ENCODE measurements around the gene SFN. TPM values are rescaled to one million over a fixed set of nuclear protein-coding genes. Genes with fewer than 3 reads are reported as not detected.
A peak's percentile ranks its signal among the peaks of the same experiment; 100 is the strongest.

SFN gene
- total and polyA plus RNA-seq, 2 of the 13 experiments (the other 11 are each of a cell fraction or from before 2014, with no cell fraction given) = 4.3 to 5.6 TPM

DNA sequence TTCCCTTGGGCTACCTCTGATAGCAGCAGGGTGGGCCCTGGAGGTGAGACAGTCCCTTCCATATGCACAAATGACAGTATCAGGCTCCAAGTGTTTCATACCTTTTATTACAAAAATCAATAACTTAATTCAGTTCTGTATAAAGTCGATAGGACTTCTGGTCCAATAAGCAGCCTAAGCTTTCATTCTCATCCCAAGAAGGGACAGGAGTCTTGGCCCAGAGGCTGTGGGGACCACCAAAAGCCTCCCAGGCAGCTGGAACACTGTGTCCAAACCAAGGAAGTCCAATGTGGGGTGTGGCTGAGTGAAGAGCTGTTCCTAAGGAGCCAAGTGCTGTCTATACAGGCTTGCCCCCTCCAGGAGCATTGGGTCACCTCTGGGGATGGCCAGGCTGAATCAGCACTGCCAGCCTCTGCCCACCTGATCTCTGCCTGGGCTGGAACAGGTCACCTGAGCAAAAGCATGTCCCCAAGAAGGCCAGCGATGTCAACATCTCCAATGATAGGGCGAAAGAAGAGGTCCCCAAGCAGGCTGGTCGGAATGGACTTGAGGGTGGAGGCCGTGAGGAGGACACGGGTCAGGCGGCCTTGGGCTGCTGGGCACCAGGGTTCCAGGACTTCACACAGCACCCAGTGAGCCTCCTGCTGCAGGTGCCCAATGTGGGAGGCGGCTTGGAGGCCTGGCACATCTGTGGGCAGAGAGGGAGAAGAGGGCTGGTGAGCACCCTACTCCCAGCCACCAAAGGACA, 48.6 kb downstream of the SFN start (continued):
- TF ChIP-seq, protein P1, sequence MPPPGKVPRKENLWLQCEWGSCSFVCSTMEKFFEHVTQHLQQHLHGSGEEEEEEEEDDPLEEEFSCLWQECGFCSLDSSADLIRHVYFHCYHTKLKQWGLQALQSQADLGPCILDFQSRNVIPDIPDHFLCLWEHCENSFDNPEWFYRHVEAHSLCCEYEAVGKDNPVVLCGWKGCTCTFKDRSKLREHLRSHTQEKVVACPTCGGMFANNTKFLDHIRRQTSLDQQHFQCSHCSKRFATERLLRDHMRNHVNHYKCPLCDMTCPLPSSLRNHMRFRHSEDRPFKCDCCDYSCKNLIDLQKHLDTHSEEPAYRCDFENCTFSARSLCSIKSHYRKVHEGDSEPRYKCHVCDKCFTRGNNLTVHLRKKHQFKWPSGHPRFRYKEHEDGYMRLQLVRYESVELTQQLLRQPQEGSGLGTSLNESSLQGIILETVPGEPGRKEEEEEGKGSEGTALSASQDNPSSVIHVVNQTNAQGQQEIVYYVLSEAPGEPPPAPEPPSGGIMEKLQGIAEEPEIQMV (CRISPR knock-in tag; IDR thresholded peaks at IDR 0.05; ENCODE audit: low read depth) = 0 out of 2 replicates have a peak, but pooled peaks have one; percentile 67
- TF ChIP-seq GZF1 (CRISPR knock-in tag; IDR thresholded peaks at IDR 0.05) = no peak
- TF ChIP-seq, protein P2, sequence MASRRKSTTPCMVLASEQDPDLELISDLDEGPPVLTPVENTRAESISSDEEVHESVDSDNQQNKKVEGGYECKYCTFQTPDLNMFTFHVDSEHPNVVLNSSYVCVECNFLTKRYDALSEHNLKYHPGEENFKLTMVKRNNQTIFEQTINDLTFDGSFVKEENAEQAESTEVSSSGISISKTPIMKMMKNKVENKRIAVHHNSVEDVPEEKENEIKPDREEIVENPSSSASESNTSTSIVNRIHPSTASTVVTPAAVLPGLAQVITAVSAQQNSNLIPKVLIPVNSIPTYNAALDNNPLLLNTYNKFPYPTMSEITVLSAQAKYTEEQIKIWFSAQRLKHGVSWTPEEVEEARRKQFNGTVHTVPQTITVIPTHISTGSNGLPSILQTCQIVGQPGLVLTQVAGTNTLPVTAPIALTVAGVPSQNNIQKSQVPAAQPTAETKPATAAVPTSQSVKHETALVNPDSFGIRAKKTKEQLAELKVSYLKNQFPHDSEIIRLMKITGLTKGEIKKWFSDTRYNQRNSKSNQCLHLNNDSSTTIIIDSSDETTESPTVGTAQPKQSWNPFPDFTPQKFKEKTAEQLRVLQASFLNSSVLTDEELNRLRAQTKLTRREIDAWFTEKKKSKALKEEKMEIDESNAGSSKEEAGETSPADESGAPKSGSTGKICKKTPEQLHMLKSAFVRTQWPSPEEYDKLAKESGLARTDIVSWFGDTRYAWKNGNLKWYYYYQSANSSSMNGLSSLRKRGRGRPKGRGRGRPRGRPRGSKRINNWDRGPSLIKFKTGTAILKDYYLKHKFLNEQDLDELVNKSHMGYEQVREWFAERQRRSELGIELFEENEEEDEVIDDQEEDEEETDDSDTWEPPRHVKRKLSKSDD (CRISPR knock-in tag; IDR thresholded peaks at IDR 0.05; ENCODE audit: low read depth) = no peak
- 0 out of 2 replicates have a peak, but pooled peaks have one; percentile 64 for TF ChIP-seq HOXA7 (CRISPR knock-in tag; IDR thresholded peaks at IDR 0.05)
- TF ChIP-seq, protein P3, sequence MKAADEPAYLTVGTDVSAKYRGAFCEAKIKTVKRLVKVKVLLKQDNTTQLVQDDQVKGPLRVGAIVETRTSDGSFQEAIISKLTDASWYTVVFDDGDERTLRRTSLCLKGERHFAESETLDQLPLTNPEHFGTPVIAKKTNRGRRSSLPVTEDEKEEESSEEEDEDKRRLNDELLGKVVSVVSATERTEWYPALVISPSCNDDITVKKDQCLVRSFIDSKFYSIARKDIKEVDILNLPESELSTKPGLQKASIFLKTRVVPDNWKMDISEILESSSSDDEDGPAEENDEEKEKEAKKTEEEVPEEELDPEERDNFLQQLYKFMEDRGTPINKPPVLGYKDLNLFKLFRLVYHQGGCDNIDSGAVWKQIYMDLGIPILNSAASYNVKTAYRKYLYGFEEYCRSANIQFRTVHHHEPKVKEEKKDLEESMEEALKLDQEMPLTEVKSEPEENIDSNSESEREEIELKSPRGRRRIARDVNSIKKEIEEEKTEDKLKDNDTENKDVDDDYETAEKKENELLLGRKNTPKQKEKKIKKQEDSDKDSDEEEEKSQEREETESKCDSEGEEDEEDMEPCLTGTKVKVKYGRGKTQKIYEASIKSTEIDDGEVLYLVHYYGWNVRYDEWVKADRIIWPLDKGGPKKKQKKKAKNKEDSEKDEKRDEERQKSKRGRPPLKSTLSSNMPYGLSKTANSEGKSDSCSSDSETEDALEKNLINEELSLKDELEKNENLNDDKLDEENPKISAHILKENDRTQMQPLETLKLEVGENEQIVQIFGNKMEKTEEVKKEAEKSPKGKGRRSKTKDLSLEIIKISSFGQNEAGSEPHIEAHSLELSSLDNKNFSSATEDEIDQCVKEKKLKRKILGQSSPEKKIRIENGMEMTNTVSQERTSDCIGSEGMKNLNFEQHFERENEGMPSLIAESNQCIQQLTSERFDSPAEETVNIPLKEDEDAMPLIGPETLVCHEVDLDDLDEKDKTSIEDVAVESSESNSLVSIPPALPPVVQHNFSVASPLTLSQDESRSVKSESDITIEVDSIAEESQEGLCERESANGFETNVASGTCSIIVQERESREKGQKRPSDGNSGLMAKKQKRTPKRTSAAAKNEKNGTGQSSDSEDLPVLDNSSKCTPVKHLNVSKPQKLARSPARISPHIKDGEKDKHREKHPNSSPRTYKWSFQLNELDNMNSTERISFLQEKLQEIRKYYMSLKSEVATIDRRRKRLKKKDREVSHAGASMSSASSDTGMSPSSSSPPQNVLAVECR (CRISPR knock-in tag; IDR thresholded peaks at IDR 0.05; ENCODE audit: borderline replicate concordance) = peak; percentile 14; the same call in 1 of the 2 replicates
- TF ChIP-seq ZNF460 (CRISPR knock-in tag; IDR thresholded peaks at IDR 0.05; ENCODE audit: borderline replicate concordance) = no peak
- no peak for TF ChIP-seq HDAC2 (CRISPR knock-in tag; IDR thresholded peaks at IDR 0.05)
- TF ChIP-seq, protein P4, sequence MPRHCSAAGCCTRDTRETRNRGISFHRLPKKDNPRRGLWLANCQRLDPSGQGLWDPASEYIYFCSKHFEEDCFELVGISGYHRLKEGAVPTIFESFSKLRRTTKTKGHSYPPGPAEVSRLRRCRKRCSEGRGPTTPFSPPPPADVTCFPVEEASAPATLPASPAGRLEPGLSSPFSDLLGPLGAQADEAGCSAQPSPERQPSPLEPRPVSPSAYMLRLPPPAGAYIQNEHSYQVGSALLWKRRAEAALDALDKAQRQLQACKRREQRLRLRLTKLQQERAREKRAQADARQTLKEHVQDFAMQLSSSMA (CRISPR knock-in tag; IDR thresholded peaks at IDR 0.05) = no peak
- TF ChIP-seq NRL (CRISPR knock-in tag; IDR thresholded peaks at IDR 0.05; ENCODE audit: borderline replicate concordance) = no peak
- TF ChIP-seq SALL2 (CRISPR knock-in tag; IDR thresholded peaks at IDR 0.05) = peak; percentile 49; the same call in 1 of the 2 replicates
- no peak for TF ChIP-seq SMAD1 (CRISPR knock-in tag; IDR thresholded peaks at IDR 0.05; ENCODE audit: borderline replicate concordance, low read depth)
- TF ChIP-seq, protein P5, sequence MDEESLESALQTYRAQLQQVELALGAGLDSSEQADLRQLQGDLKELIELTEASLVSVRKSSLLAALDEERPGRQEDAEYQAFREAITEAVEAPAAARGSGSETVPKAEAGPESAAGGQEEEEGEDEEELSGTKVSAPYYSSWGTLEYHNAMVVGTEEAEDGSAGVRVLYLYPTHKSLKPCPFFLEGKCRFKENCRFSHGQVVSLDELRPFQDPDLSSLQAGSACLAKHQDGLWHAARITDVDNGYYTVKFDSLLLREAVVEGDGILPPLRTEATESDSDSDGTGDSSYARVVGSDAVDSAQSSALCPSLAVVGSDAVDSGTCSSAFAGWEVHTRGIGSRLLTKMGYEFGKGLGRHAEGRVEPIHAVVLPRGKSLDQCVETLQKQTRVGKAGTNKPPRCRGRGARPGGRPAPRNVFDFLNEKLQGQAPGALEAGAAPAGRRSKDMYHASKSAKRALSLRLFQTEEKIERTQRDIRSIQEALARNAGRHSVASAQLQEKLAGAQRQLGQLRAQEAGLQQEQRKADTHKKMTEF (CRISPR knock-in tag; IDR thresholded peaks at IDR 0.05) = peak; percentile 31; the same call in 1 of the 2 replicates
- TF ChIP-seq, protein P6, sequence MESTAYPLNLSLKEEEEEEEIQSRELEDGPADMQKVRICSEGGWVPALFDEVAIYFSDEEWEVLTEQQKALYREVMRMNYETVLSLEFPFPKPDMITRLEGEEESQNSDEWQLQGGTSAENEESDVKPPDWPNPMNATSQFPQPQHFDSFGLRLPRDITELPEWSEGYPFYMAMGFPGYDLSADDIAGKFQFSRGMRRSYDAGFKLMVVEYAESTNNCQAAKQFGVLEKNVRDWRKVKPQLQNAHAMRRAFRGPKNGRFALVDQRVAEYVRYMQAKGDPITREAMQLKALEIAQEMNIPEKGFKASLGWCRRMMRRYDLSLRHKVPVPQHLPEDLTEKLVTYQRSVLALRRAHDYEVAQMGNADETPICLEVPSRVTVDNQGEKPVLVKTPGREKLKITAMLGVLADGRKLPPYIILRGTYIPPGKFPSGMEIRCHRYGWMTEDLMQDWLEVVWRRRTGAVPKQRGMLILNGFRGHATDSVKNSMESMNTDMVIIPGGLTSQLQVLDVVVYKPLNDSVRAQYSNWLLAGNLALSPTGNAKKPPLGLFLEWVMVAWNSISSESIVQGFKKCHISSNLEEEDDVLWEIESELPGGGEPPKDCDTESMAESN (CRISPR knock-in tag; conservative IDR thresholded peaks at IDR 0.05) = peak; percentile 54; the same call in 1 of the 2 replicates

Measured in HepG2 (cell line).